OCI-LY7 (cell line): ENCODE data around the gene WNT7A. TPM values are rescaled to one million over a fixed set of nuclear protein-coding genes. Genes with fewer than 3 reads are reported as not detected.

Experiments
- BruUV-seq: library from RNA; stranded (reverse); fragments of 400-500 nt; replicated peaks from 2 replicates; lab custom pipeline; 2021; lab: Mats Ljungman, UMichigan
- CTCF ChIA-PET: fragments of 300-600 bp; sonication (Branson Sonifier 250); formaldehyde crosslinking; loops from one replicate; lab custom pipeline; 2022; ENCODE audit warnings: antibody characterized with exemption; ENCODE audit not compliant: unreplicated experiment; lab: Charles Lee
- POLR2A ChIA-PET: fragments of 300-600 bp; sonication (Branson Sonifier 250); formaldehyde crosslinking; loops from one replicate; lab custom pipeline; 2022; ENCODE audit warnings: antibody characterized with exemption; lab: Charles Lee
- DNase-seq: peaks from one replicate; pipeline ENCODE4 v3.0.0-alpha.2; 2015; ENCODE audit warnings: low spot score
- H2AFZ ChIP-seq: fragments of 200-600 bp; sonication (generic), shearing (Covaris generic); 2 replicates; pipeline ENCODE4 v1.6.1; 2014; ENCODE audit warnings: mild to moderate bottlenecking, antibody characterized with exemption, low read length, moderate library complexity
- H3K27ac ChIP-seq: fragments of 200-600 bp; sonication (generic); 2 replicates; pipeline ENCODE4 v1.5.1; 2014; ENCODE audit warnings: mixed run types, low read depth, mild to moderate bottlenecking, moderate library complexity, low read length, inconsistent platforms; ENCODE audit not compliant: poor library complexity, severe bottlenecking
- H3K36me3 ChIP-seq: fragments of 200-600 bp; sonication (generic); 2 replicates; pipeline ENCODE4 v1.6.1; 2014; ENCODE audit warnings: mild to moderate bottlenecking, antibody characterized with exemption, low read length, moderate library complexity, mixed read lengths; ENCODE audit not compliant: insufficient read depth
- H3K4me1 ChIP-seq: fragments of 200-600 bp; sonication (generic); 2 replicates; pipeline ENCODE4 v1.5.1; 2014; ENCODE audit warnings: mild to moderate bottlenecking, low read length; ENCODE audit not compliant: insufficient read depth, poor library complexity, severe bottlenecking
- H3K4me2 ChIP-seq: fragments of 200-600 bp; sonication (generic); 2 replicates; pipeline ENCODE4 v1.6.1; 2014; ENCODE audit warnings: mild to moderate bottlenecking, low read length
- H3K4me3 ChIP-seq: fragments of 200-600 bp; sonication (generic); 2 replicates; pipeline ENCODE4 v1.5.1; 2014; ENCODE audit warnings: mild to moderate bottlenecking, low read depth, low read length; ENCODE audit not compliant: poor library complexity, severe bottlenecking
- H3K79me2 ChIP-seq: fragments of 200-600 bp; sonication (generic); 2 replicates; pipeline ENCODE4 v1.6.1; 2016; ENCODE audit warnings: low read depth, mild to moderate bottlenecking, low read length, moderate library complexity, mixed read lengths; ENCODE audit not compliant: insufficient read depth
- H3K9me2 ChIP-seq: fragments of 200-600 bp; sonication (generic); 2 replicates; pipeline ENCODE4 v1.6.1; 2016; ENCODE audit warnings: mild to moderate bottlenecking, low read length, mixed read lengths; ENCODE audit not compliant: insufficient read depth
- H3K9me3 ChIP-seq: fragments of 200-600 bp; sonication (generic); 2 replicates; pipeline ENCODE4 v1.6.1; 2014; ENCODE audit warnings: mild to moderate bottlenecking, mixed run types, low read length, mixed read lengths
- H4K20me1 ChIP-seq: fragments of 200-600 bp; sonication (generic); 2 replicates; pipeline ENCODE4 v1.6.1; 2014; ENCODE audit warnings: mild to moderate bottlenecking, antibody characterized with exemption, low read length, moderate library complexity, mixed read lengths; ENCODE audit not compliant: insufficient read depth
- CTCF ChIP-seq: fragments of 200-600 bp; sonication (generic); conservative IDR thresholded peaks from 2 replicates; pipeline ENCODE4 v1.5.1; 2014; ENCODE audit warnings: mild to moderate bottlenecking, antibody characterized with exemption, low read length, moderate library complexity, mixed read lengths
- EZH2phosphoT487 ChIP-seq: fragments of 200-600 bp; sonication (generic); IDR thresholded peaks from 2 replicates; pipeline ENCODE4 v1.6.1; 2018; ENCODE audit warnings: low read depth, borderline replicate concordance, mild to moderate bottlenecking, mixed run types, antibody characterized with exemption, low read length, moderate library complexity, mixed read lengths
- intact Hi-C: fragments of 100-400 bp; cut with micrococcal nuclease; formaldehyde crosslinking; loops from one replicate; pipeline ENCODE4 v1.10.0; 2022; ENCODE audit not compliant: unreplicated experiment
- total RNA-seq, 2 experiments: library from RNA; depleted of rRNA in 1 of 2; stranded (reverse); fragments of >200 nt in 1 of 2; shearing (Covaris generic) in 1 of 2; gene quantifications; 2 replicates each; pipeline ENCODE4 v1.2.3, GENCODE V29; 2014 to 2022

Gene WNT7A
- total RNA-seq, 2 experiments from 2014 or later = not detected

- Histone ChIP-seq H3K36me3 (no peaks in the 10 kb centered on the region), H3K4me2 (no peak overlapping the region), H3K9me3 (no peaks in the 10 kb centered on the region), H3K9me2 (no peaks in the 10 kb centered on the region), H3K27ac (no peak overlapping the region), H3K4me1 (no peaks in the 10 kb centered on the region), H3K4me3 (no peak overlapping the region), H2AFZ (no peak overlapping the region), H4K20me1 (no peaks in the 10 kb centered on the region), H3K79me2 (no peaks in the 10 kb centered on the region)
- no peak for DNase-seq
- ChIA-PET CTCF (no interaction called here), POLR2A (no interaction called here)
- no TSS peak for BruUV-seq
- intact Hi-C loops = no loop called here
- TF ChIP-seq CTCF (no peak), EZH2phosphoT487 (no peak)
Observed at GRCh38 chr3:13824521-13825310, 55.2 kb downstream of the WNT7A start.

GRCh38 chr3:13823692-13824091, 56.2 kb downstream of the WNT7A start:
- H3K4me2 ChIP-seq = no peak overlapping the region
- no peaks in the 10 kb centered on the region for H3K4me1 ChIP-seq

More at GRCh38 chr3:13823692-13824091, 56.2 kb downstream of the WNT7A start:
- no peaks in the 10 kb centered on the region for H3K36me3 ChIP-seq
- H2AFZ ChIP-seq = no peak overlapping the region
- H3K27ac ChIP-seq = no peak overlapping the region
- no peaks in the 10 kb centered on the region for H4K20me1 ChIP-seq
- no peak overlapping the region for H3K4me3 ChIP-seq
- intact Hi-C loops = no loop called here
- TF ChIP-seq EZH2phosphoT487 = no peak
- no peak for TF ChIP-seq CTCF
- DNase-seq = no peak
- no TSS peak for BruUV-seq
- no peaks in the 10 kb centered on the region for H3K9me2 ChIP-seq
- H3K79me2 ChIP-seq = no peaks in the 10 kb centered on the region
- POLR2A ChIA-PET = interaction anchor here (0.6 kb wide), 1 partner anchor 754 kb away, joined by 3 read pairs; no protein-coding TSS in a partner anchor
- no peaks in the 10 kb centered on the region for H3K9me3 ChIP-seq
- CTCF ChIA-PET = no interaction called here
